ENCODE results near the gene MACROD2.

Gene MACROD2

GRCh38 chr20:14445310-14445709, 450.0 kb downstream of the MACROD2 start:
- TF ChIP-seq ZFX (IDR thresholded peaks at IDR 0.05) (no peak), CTCF (conservative IDR thresholded peaks at IDR 0.05) (no peak)

GRCh38 chr20:14445902-14446301, 450.6 kb downstream of the MACROD2 start:
- no peak for TF ChIP-seq CTCF (conservative IDR thresholded peaks at IDR 0.05)
- TF ChIP-seq ZFX (IDR thresholded peaks at IDR 0.05), result no peak
- H3K27ac ChIP-seq, result no peak overlapping the region

More at GRCh38 chr20:14445310-14445709, 450.0 kb downstream of the MACROD2 start:
- no peak overlapping the region for H3K27ac ChIP-seq

- H3K27ac ChIP-seq, result no peak overlapping the region
- TF ChIP-seq ZFX (IDR thresholded peaks at IDR 0.05) (no peak), CTCF (conservative IDR thresholded peaks at IDR 0.05) (no peak)
Measured at GRCh38 chr20:14446446-14446845, 451.1 kb downstream of the MACROD2 start.

- TF ChIP-seq ZFX (IDR thresholded peaks at IDR 0.05) (no peak), CTCF (conservative IDR thresholded peaks at IDR 0.05) (no peak)
- no peak overlapping the region for H3K27ac ChIP-seq
Measured at GRCh38 chr20:14449323-14449722, 454.0 kb downstream of the MACROD2 start.

- no peak for TF ChIP-seq ZFX (IDR thresholded peaks at IDR 0.05)
- TF ChIP-seq CTCF (conservative IDR thresholded peaks at IDR 0.05), result no peak
Measured at GRCh38 chr20:14450256-14450655, 454.9 kb downstream of the MACROD2 start.

GRCh38 chr20:14451458-14451857, 456.1 kb downstream of the MACROD2 start:
- TF ChIP-seq CTCF (conservative IDR thresholded peaks at IDR 0.05), result no peak
- no peak for TF ChIP-seq ZFX (IDR thresholded peaks at IDR 0.05)
- H3K27ac ChIP-seq, result no peak overlapping the region

More at GRCh38 chr20:14450256-14450655, 454.9 kb downstream of the MACROD2 start:
- H3K27ac ChIP-seq, result no peak overlapping the region

- TF ChIP-seq ZFX (IDR thresholded peaks at IDR 0.05), result no peak
- TF ChIP-seq CTCF (conservative IDR thresholded peaks at IDR 0.05), result no peak
- H3K27ac ChIP-seq, result no peak overlapping the region
Measured at GRCh38 chr20:14453259-14453658, 457.9 kb downstream of the MACROD2 start.
